ENCODE measurements around the gene CGAS.

Gene CGAS

DNA sequence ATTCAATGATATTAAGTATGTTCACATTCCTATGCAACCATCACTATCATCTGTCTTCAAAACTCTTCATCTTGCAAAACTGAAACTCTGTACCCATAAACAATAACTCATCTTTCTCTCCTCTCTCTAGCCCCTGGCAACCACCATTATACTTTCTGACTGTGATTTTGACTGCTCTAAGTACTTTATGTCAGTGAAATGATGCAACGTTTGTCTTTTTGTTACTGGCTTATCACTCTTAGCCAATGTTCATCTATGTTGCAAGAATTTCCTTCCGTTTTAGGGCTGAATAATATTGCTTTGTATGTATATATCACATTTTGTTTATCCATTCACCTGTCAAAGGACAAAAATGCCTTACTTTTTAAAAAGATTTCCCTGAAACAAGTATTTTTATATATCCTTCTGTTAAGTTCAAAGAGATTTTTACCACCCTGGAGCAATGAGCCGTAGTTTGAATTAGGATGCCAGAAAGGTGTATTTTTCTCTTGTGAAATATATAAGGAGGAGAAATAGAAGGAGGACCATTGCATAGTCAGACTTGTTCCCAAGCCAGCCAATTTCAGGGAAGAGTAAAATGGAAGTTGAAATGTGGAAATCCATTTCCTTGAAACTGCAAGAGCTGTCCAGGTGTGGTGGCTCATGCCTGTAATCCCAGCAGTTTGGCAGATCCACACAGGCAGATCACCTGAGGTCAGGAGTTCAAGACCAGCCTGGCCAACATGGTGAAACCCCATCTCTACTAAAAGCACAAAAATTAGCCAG is 4.0 kb upstream of the CGAS start:
- Histone ChIP-seq H2AFZ (ENCODE audit: low read depth, low read length) (no peak overlapping the region; the same call in 1 of the 2 replicates), H3K9ac (ENCODE audit: low read length) (no peak overlapping the region), H3K4me2 (ENCODE audit: low read length) (no peak overlapping the region), H3K4me1 (ENCODE audit: low read length) (peaks cover 17% of the 10 kb centered on the region), H3K4me3 (ENCODE audit: low read length) (no peak overlapping the region), H3K36me3 (replicated peaks; ENCODE audit: low read depth, low read length) (no peaks in the 10 kb centered on the region), H3K9me3 (ENCODE audit: insufficient read depth, low read length) (no peaks in the 10 kb centered on the region), H3K27me3 (ENCODE audit: low read depth, low read length) (peaks cover 12% of the 10 kb centered on the region; the same call in 1 of the 2 replicates), H3K27ac (ENCODE audit: low read length) (no peak overlapping the region), H4K20me1 (ENCODE audit: insufficient read depth, low read length) (no peaks in the 10 kb centered on the region), H3K79me2 (ENCODE audit: low read length) (no peaks in the 10 kb centered on the region)
- TF ChIP-seq EZH2phosphoT487 (IDR thresholded peaks at IDR 0.05; ENCODE audit: low read depth) = no peak

DNA sequence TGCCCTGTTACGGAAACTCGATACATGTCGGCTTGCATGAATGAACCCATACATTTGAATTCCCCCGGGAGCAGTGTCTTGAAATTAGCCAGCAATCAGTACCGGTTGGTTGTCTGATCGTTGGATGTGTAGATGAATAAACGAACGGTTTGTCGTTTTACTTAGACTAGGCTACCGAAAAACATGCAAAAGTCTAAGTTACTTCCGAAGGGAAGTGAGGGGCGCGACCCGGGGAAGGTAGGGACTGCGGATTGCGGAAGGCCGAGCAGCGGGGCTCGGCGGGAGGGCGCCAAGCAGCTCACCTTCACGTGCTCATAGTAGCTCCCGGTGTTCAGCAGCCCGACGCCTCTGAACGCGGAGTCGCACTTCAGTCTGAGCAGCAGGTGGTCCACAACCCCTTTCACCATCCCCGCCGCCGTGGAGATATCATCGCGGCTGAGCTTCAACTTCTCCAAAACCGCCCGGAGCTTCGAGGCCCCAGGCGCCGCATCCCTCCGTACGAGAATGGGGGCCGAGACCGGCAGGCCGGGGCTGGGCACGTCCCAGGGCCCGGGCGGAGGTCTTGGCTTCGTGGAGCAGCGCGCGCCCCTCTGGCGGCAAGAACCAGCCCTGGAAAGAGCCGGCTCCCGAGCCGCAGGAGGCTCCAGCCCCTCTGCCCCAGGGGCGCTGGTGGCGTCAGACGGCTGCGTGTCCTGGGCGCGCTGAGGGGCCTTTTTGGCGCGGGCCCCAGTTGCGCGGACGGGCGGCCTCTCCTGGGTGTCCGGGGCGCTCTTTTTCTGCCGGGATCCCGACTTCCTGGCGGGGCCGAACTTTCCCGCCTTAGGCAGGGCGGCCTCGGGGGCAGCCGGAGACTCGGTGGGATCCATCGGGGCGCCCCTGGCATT is 632 bp downstream of the CGAS start:
- Histone ChIP-seq H3K4me3 (ENCODE audit: low read length) (peak overlapping the region; percentile 72), H3K9ac (ENCODE audit: low read length) (peak overlapping the region; percentile 25; the same call in 1 of the 2 replicates), H3K79me2 (ENCODE audit: low read length) (no peaks in the 10 kb centered on the region), H3K4me1 (ENCODE audit: low read length) (peaks cover 10% of the 10 kb centered on the region), H3K27me3 (ENCODE audit: low read depth, low read length) (peaks cover 21% of the 10 kb centered on the region; the same call in 1 of the 2 replicates), H2AFZ (ENCODE audit: low read depth, low read length) (peak overlapping the region; percentile 86), H4K20me1 (ENCODE audit: insufficient read depth, low read length) (no peaks in the 10 kb centered on the region), H3K36me3 (replicated peaks; ENCODE audit: low read depth, low read length) (no peaks in the 10 kb centered on the region), H3K9me3 (ENCODE audit: insufficient read depth, low read length) (no peaks in the 10 kb centered on the region), H3K27ac (ENCODE audit: low read length) (no peak overlapping the region), H3K4me2 (ENCODE audit: low read length) (peak overlapping the region; percentile 80)
- no peak for TF ChIP-seq EZH2phosphoT487 (IDR thresholded peaks at IDR 0.05; ENCODE audit: low read depth)

DNA sequence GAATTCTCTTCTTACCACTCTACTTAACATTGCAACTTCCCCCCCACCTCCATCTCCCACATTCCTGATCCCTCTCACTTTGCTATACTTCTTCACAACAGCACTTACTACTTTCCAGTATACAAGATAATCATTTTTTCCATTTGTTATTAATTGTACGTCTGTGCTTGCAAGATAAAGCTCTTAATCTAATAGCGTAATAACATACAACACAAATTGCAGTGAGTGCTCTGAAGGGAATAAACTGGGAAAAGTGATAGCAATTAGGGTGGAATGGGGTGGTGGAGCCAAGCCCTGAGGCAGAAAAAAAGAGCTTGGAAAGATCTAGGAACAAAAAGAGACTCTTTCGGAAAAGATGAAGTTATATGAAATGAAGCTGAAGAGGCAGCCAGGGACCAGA is 8.5 kb downstream of the CGAS start:
- H3K27ac ChIP-seq (ENCODE audit: low read length) = no peak overlapping the region
- H3K79me2 ChIP-seq (ENCODE audit: low read length) = no peaks in the 10 kb centered on the region
- no peak overlapping the region for H2AFZ ChIP-seq (ENCODE audit: low read depth, low read length)
- no peaks in the 10 kb centered on the region for H3K9me3 ChIP-seq (ENCODE audit: insufficient read depth, low read length)
- TF ChIP-seq, protein P1, sequence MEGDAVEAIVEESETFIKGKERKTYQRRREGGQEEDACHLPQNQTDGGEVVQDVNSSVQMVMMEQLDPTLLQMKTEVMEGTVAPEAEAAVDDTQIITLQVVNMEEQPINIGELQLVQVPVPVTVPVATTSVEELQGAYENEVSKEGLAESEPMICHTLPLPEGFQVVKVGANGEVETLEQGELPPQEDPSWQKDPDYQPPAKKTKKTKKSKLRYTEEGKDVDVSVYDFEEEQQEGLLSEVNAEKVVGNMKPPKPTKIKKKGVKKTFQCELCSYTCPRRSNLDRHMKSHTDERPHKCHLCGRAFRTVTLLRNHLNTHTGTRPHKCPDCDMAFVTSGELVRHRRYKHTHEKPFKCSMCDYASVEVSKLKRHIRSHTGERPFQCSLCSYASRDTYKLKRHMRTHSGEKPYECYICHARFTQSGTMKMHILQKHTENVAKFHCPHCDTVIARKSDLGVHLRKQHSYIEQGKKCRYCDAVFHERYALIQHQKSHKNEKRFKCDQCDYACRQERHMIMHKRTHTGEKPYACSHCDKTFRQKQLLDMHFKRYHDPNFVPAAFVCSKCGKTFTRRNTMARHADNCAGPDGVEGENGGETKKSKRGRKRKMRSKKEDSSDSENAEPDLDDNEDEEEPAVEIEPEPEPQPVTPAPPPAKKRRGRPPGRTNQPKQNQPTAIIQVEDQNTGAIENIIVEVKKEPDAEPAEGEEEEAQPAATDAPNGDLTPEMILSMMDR (IDR thresholded peaks at IDR 0.05; ENCODE audit: low read depth, low read length) = no peak
- TF ChIP-seq EZH2phosphoT487 (IDR thresholded peaks at IDR 0.05; ENCODE audit: low read depth) = no peak
- H3K4me3 ChIP-seq (ENCODE audit: low read length) = no peak overlapping the region
- no peaks in the 10 kb centered on the region for H4K20me1 ChIP-seq (ENCODE audit: insufficient read depth, low read length)
- no peak overlapping the region for H3K9ac ChIP-seq (ENCODE audit: low read length)
- no peak overlapping the region for H3K4me2 ChIP-seq (ENCODE audit: low read length)
- H3K4me1 ChIP-seq (ENCODE audit: low read length) = no peaks in the 10 kb centered on the region
- H3K36me3 ChIP-seq (replicated peaks; ENCODE audit: low read depth, low read length) = no peaks in the 10 kb centered on the region
- H3K27me3 ChIP-seq (ENCODE audit: low read depth, low read length) = no peaks in the 10 kb centered on the region

DNA sequence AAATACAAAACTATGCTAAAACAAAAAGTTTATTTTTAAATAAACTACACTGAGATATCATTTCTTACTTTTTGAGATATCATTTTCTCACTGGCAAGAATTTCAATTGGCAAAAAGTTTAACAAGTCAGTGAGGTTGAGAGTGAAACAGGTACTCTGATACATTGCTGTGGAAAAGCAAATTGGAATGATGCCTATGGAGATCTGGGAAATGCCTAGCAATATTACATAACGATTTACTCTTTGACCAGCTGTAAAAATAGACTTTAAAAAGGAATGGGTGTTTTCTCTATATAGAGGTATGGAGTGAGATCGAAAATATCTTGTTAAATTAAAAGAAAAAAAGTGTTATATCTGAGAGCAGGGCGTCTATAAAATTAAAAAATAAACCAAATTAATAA is 16.9 kb downstream of the CGAS start:
- Histone ChIP-seq H2AFZ (ENCODE audit: low read depth, low read length) (no peak overlapping the region), H3K4me2 (ENCODE audit: low read length) (no peak overlapping the region), H4K20me1 (ENCODE audit: insufficient read depth, low read length) (no peaks in the 10 kb centered on the region), H3K4me1 (ENCODE audit: low read length) (no peaks in the 10 kb centered on the region), H3K4me3 (ENCODE audit: low read length) (no peak overlapping the region), H3K79me2 (ENCODE audit: low read length) (no peaks in the 10 kb centered on the region), H3K9me3 (ENCODE audit: insufficient read depth, low read length) (no peaks in the 10 kb centered on the region), H3K36me3 (replicated peaks; ENCODE audit: low read depth, low read length) (no peaks in the 10 kb centered on the region), H3K27me3 (ENCODE audit: low read depth, low read length) (no peaks in the 10 kb centered on the region), H3K9ac (ENCODE audit: low read length) (no peak overlapping the region), H3K27ac (ENCODE audit: low read length) (no peak overlapping the region)
- TF ChIP-seq, protein P1 (IDR thresholded peaks at IDR 0.05; ENCODE audit: low read depth, low read length) = no peak
- TF ChIP-seq EZH2phosphoT487 (IDR thresholded peaks at IDR 0.05; ENCODE audit: low read depth) = no peak
